Erythroblast (primary cell): ENCODE measurements around the gene SNAP23.

Experiments
- GATA1 ChIP-seq: IDR thresholded peaks from 2 replicates; pipeline ENCODE4 v1.6.1; 2011; ENCODE audit warnings: low read depth, mild to moderate bottlenecking, control low read depth, low read length, moderate library complexity
- POLR2A ChIP-seq: IDR thresholded peaks from 2 replicates; pipeline ENCODE4 v1.6.1; 2011; ENCODE audit warnings: mild to moderate bottlenecking, low read length

DNA sequence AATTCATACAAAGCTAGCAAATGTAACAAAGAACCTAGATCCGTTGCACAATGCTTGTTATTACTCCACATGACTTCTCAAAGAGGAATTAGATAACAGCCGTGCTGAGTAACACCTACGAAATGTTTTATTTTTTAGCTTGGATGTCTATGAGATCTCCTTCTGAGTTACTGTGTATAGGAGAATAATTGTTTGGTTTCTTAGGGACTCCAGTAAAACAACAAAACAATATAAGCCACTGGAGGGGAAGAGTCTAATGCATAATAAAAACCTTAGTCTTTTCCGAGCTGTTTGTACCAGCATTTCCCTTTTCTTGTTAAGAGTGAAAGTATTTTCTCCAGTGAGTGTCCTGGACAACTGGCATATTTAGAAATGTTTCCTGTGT lies 15.6 kb downstream of the SNAP23 start:
- TF ChIP-seq POLR2A (no peak), GATA1 (no peak)
